Heart left ventricle (tissue), 16 donors: ENCODE measurements around the gene BPTF. TPM values are rescaled to one million over a fixed set of nuclear protein-coding genes. Genes with fewer than 3 reads are reported as not detected.

ENCODE experiments used
- ATAC-seq, 4 donors: fragments of 200-7000 bp; cut with Tn5 transposase; one replicate each; pipeline ENCODE4 v1.9.1; 2020 to 2022; ENCODE audit warnings: moderate library complexity in 4 of 4, mild to moderate bottlenecking in 3 of 4, moderate number of reproducible peaks in 1 of 4
- DNase-seq, 5 donors: peaks; one replicate each; pipeline ENCODE4 v3.0.0-alpha.2; 2020
- H3K27ac ChIP-seq, 12 donors: fragments of 200-600 bp; sonication (generic) in 4 of 12; one replicate each; pipeline versions ENCODE4 v1.5.0 to v1.8.0; 2016 to 2022; ENCODE audit warnings: mild to moderate bottlenecking in 2 of 12
- H3K27me3 ChIP-seq, 9 donors: fragments of 200-600 bp; sonication (generic) in 2 of 9; one replicate each; pipeline versions ENCODE4 v1.5.1 to v1.8.0; 2016 to 2022; ENCODE audit warnings: mild to moderate bottlenecking in 3 of 9
- H3K36me3 ChIP-seq, 9 donors: fragments of 200-600 bp; sonication (generic) in 2 of 9; one replicate each; pipeline versions ENCODE4 v1.5.0 to v1.8.0; 2018 to 2022; ENCODE audit warnings: mild to moderate bottlenecking in 2 of 9
- H3K4me1 ChIP-seq, 12 donors: fragments of 200-600 bp; sonication (generic) in 4 of 12; one replicate each; pipeline versions ENCODE4 v1.5.0 to v1.8.0; 2016 to 2022; ENCODE audit warnings: mild to moderate bottlenecking in 3 of 12
- H3K4me3 ChIP-seq, 12 donors: fragments of 200-600 bp; sonication (generic) in 4 of 12; one replicate each; pipeline versions ENCODE4 v1.5.0 to v1.8.0; 2017 to 2022; ENCODE audit warnings: mild to moderate bottlenecking in 9 of 12, moderate library complexity in 4 of 12
- H3K9me3 ChIP-seq, 12 donors: fragments of 200-600 bp; sonication (generic) in 4 of 12; one replicate each; pipeline versions ENCODE4 v1.5.0 to v1.8.0; 2016 to 2022; ENCODE audit warnings: mild to moderate bottlenecking in 1 of 12
- CTCF ChIP-seq, 12 donors: fragments of 200-600 bp; sonication (generic) in 4 of 12; IDR thresholded peaks; one replicate each; pipeline versions ENCODE4 v1.5.0 to v1.8.0; 2018 to 2022; ENCODE audit warnings: antibody characterized with exemption in 12 of 12, mild to moderate bottlenecking in 5 of 12
- POLR2A ChIP-seq, 2 donors: fragments of 450-650 bp; IDR thresholded peaks; one replicate each; pipeline ENCODE4 v1.6.1; 2017; ENCODE audit warnings: antibody characterized with exemption in 2 of 2, mild to moderate bottlenecking in 2 of 2, moderate library complexity in 2 of 2
- WGBS, 4 donors: extraction: QIAGEN DNeasy Blood & Tissue Kit in 2 of 4; methylation state at CpG; one replicate each; pipeline versions ENCODE4 v1.1.5 to v1.1.7; 2013 to 2018; 5-methylcytosine and 5-hydroxymethylcytosine counted together
- intact Hi-C, 10 donors: fragments of 100-400 bp; cut with DNase I; formaldehyde crosslinking; loops; one replicate each; pipeline versions ENCODE4 v1.11.1 to v1.14.2; 2022
- polyA plus RNA-seq, 2 donors: library from polyadenylated mRNA; stranded (reverse); fragments of 200-250 nt; gene quantifications; one replicate each; pipeline ENCODE4 v1.2.3, GENCODE V29; 2013
- total RNA-seq, 9 donors: library from RNA; depleted of rRNA in 2 of 9; stranded (reverse); fragments of >200 nt in 2 of 9; fragmentation: NEBNext Ultra II Directional in 3 of 9; extraction: Animal tissue kit (Norgen Biotek cat#: 25700) in 3 of 9; gene quantifications; one replicate each; pipeline versions ENCODE4 v1.1.0 to v1.2.4, GENCODE V29; 2016 to 2023
- donor health status: ischemic (EF 13 %, LVEDD 7.1; RV severe dilation, severe dysfunction).
- donor health status: healthy with polysubstance abuse.
- donor health status: DM: no; HTN: yes; CAD: no.
- donor health status: DM: no; HTN: no; CAD: no.
- donor health status: ischemic (EF 25% LVEDD 6.9; RV normal size, moderate dysfunction).
- donor health status: ischemic (EF 25% LVEDD 5.7; RV mildly dilated, moderate dysfunction).
- donor health status: healthy.
- donor health status: DM: yes; HTN: yes; CAD: no.
- donor health status: ischemic (EF 35%, LVEDD 5.7; RV mildly dilated, moderate dysfunction).
- donor health status: nonischemic (EF 11% LVEDD 7.7; RV severe dilation, severe dysfunction).
- donor health status: DM: yes; HTN: yes; CAD: no.
- donor health status: PGD.
- donor health status: ischemic (EF 29% LVEDD 5.4; RV normal size, mild dysfunction).
- donor health status: nonischemic (EF 23%, LVEDD 6.1; RV moderate dilation, normal function).

The BPTF gene
- total and polyA plus RNA-seq, 11 donors = 16.7 to 96.9 (median 65.5) TPM

- Histone ChIP-seq H3K27me3 (peaks cover 0 to 3% (median 0%) of the 10 kb centered on the region in 9 donors), H3K4me3 (no peak overlapping the region), H3K27ac (no peak overlapping the region), H3K9me3 (no peaks in the 10 kb centered on the region), H3K4me1 (peaks cover 2 to 28% (median 10%) of the 10 kb centered on the region in 12 donors), H3K36me3 (no peaks in the 10 kb centered on the region)
- intact Hi-C loops = no loop called here
- WGBS, 4 donors = 88 to 97% (median 92%) methylated on average over 2 of the region's 2 CpGs
- DNase-seq (no peak), ATAC-seq (no peak)
- no peak for TF ChIP-seq CTCF (IDR thresholded peaks at IDR 0.05)
- no peak for TF ChIP-seq POLR2A (IDR thresholded peaks at IDR 0.05)
These were observed 173.2 kb downstream of the BPTF start for GRCh38 chr17:67998466-67998865.

GRCh38 chr17:67999291-67999911, 174.1 kb downstream of the BPTF start:
- no peak for TF ChIP-seq CTCF (IDR thresholded peaks at IDR 0.05)
- no peaks in the 10 kb centered on the region for H3K9me3 ChIP-seq
- no peaks in the 10 kb centered on the region for H3K36me3 ChIP-seq
- intact Hi-C loops = no loop called here
- peaks cover 0 to 3% (median 0%) of the 10 kb centered on the region in 9 donors for H3K27me3 ChIP-seq
- H3K4me3 ChIP-seq = no peak overlapping the region
- peaks cover 2 to 25% (median 10%) of the 10 kb centered on the region in 12 donors for H3K4me1 ChIP-seq
- no peak overlapping the region for H3K27ac ChIP-seq
- WGBS, 4 donors = 91 to 95% (median 92%) methylated on average over 3 of the region's 3 CpGs
- no peak for ATAC-seq
- no peak for DNase-seq

- H3K4me3 ChIP-seq = no peak overlapping the region
- peaks cover 0 to 3% (median 0%) of the 10 kb centered on the region in 12 donors for H3K4me1 ChIP-seq
- TF ChIP-seq POLR2A (IDR thresholded peaks at IDR 0.05) (no peak), CTCF (IDR thresholded peaks at IDR 0.05) (no peak)
- H3K27me3 ChIP-seq = no peaks in the 10 kb centered on the region
- ATAC-seq (no peak), DNase-seq (no peak)
- no peak overlapping the region for H3K27ac ChIP-seq
- intact Hi-C loops = no loop called here
- WGBS, 4 donors = 81 to 92% (median 91%) methylated on average over 3 of the region's 3 CpGs
- no peaks in the 10 kb centered on the region for H3K36me3 ChIP-seq
- H3K9me3 ChIP-seq = no peaks in the 10 kb centered on the region
These were observed 178.9 kb downstream of the BPTF start for GRCh38 chr17:68004201-68004600.

- peak in 1 of 5 donors; percentile 45 for DNase-seq
- ATAC-seq = peak in 3 of 4 donors; percentile 18 to 78 (median 41)
- Histone ChIP-seq H3K9me3 (no peaks in the 10 kb centered on the region), H3K27ac (no peak overlapping the region), H3K36me3 (no peaks in the 10 kb centered on the region), H3K27me3 (no peaks in the 10 kb centered on the region), H3K4me1 (peaks cover 0 to 3% (median 0%) of the 10 kb centered on the region in 12 donors), H3K4me3 (no peak overlapping the region)
- TF ChIP-seq POLR2A (IDR thresholded peaks at IDR 0.05) = no peak
- no peak for TF ChIP-seq CTCF (IDR thresholded peaks at IDR 0.05)
- intact Hi-C loops = no loop called here
- 50 to 55% (median 52%) methylated on average over 6 of the region's 6 CpGs for WGBS, 4 donors
These were observed 181.5 kb downstream of the BPTF start for GRCh38 chr17:68006797-68007196.
